KMS-11 (cell line): ENCODE measurements around the gene FAAP100.

Experiments used
- H2AFZ ChIP-seq: fragments of 200-600 bp; sonication (generic); 2 replicates; pipeline ENCODE4 v1.6.1; 2016; ENCODE audit warnings: antibody characterized with exemption, mixed run types, low read depth
- H3K27ac ChIP-seq: fragments of 200-600 bp; sonication (generic); 2 replicates; pipeline ENCODE4 v1.6.1; 2016; ENCODE audit warnings: mild to moderate bottlenecking, mixed run types
- H3K27me3 ChIP-seq: fragments of 200-600 bp; sonication (generic); 2 replicates; pipeline ENCODE4 v1.6.1; 2017; ENCODE audit warnings: mild to moderate bottlenecking, low read depth, mixed run types, moderate library complexity; ENCODE audit not compliant: insufficient read depth
- H3K36me3 ChIP-seq: fragments of 200-600 bp; sonication (generic); 2 replicates; pipeline ENCODE4 v1.6.1; 2017; ENCODE audit warnings: mild to moderate bottlenecking, mixed run types; ENCODE audit not compliant: insufficient read depth
- H3K4me1 ChIP-seq: fragments of 200-600 bp; sonication (generic); 2 replicates; pipeline ENCODE4 v1.6.1; 2016; ENCODE audit warnings: mild to moderate bottlenecking, low read depth, mixed run types; ENCODE audit not compliant: poor library complexity, severe bottlenecking
- H3K4me2 ChIP-seq: fragments of 200-600 bp; sonication (generic); 2 replicates; pipeline ENCODE4 v1.7.0; 2016; ENCODE audit warnings: mild to moderate bottlenecking, mixed run types
- H3K4me3 ChIP-seq: fragments of 200-600 bp; sonication (generic); IDR thresholded peaks from 2 replicates; pipeline ENCODE4 v1.6.1; 2017; ENCODE audit warnings: low read depth, low read length, mixed read lengths; ENCODE audit not compliant: insufficient read depth
- H3K79me2 ChIP-seq: fragments of 200-600 bp; sonication (generic); 2 replicates; pipeline ENCODE4 v1.6.1; 2016; ENCODE audit warnings: low read depth, mixed run types; ENCODE audit not compliant: insufficient read depth
- H3K9ac ChIP-seq: fragments of 200-600 bp; sonication (generic); 2 replicates; pipeline ENCODE4 v1.6.1; 2016; ENCODE audit warnings: mild to moderate bottlenecking, mixed run types
- H4K20me1 ChIP-seq: fragments of 200-600 bp; sonication (generic); 2 replicates; pipeline ENCODE4 v1.6.1; 2016; ENCODE audit warnings: mild to moderate bottlenecking, mixed run types; ENCODE audit not compliant: insufficient read depth
- TF ChIP-seq, protein P1 (sequence below): fragments of 200-600 bp; sonication (generic); conservative IDR thresholded peaks from 2 replicates; pipeline ENCODE4 v1.6.1; 2017; ENCODE audit warnings: low read depth, mild to moderate bottlenecking, antibody characterized with exemption, low read length, moderate library complexity, mixed read lengths

FAAP100 gene

DNA sequence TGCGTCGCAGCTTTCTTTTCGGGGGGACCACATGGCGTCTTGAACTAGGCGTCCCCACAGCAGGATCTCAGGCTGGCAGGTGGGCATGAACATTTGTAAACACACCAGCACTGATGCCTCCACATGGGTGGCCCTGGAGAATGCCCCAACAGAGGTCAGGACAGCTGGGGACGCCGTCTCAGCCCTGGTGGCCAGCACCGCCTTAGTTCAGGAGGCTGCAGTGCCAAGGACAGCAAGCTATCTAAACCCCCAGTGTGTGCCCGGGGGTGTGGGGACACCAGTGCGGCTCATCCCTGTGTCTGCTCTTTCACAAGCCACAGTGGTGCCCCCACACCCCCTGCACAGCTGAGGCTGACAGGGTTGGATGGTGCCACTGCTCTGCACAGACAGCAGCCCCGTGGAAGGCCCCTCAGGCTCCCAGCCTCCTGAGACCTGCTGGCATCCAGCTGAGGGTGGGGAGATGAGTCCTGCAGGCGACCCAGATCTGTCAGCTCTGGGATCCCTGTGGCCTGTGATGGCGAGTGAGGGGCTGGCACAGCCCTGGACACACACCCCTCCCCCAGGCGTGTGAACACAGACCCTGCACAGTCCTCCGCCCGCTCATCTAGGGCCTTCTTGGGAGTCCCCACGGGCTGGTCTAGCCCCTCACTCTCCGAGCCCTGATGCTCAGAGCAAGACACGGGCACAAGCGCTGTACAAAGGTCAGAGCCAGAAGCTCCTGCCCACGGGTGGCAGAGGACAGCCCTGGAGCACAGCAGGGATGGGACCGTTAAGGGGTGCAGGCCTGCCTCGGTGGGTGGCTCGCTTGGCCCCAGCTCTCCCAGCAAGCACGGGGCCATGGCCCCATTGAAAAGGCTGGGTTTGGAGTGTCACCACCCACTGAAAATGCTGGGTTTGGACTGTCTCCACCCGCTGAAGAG lies 13.2 kb downstream of the FAAP100 start:
- TF ChIP-seq, protein P1, sequence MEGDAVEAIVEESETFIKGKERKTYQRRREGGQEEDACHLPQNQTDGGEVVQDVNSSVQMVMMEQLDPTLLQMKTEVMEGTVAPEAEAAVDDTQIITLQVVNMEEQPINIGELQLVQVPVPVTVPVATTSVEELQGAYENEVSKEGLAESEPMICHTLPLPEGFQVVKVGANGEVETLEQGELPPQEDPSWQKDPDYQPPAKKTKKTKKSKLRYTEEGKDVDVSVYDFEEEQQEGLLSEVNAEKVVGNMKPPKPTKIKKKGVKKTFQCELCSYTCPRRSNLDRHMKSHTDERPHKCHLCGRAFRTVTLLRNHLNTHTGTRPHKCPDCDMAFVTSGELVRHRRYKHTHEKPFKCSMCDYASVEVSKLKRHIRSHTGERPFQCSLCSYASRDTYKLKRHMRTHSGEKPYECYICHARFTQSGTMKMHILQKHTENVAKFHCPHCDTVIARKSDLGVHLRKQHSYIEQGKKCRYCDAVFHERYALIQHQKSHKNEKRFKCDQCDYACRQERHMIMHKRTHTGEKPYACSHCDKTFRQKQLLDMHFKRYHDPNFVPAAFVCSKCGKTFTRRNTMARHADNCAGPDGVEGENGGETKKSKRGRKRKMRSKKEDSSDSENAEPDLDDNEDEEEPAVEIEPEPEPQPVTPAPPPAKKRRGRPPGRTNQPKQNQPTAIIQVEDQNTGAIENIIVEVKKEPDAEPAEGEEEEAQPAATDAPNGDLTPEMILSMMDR = no peak
- H3K27ac ChIP-seq = no peak overlapping the region
- H3K79me2 ChIP-seq = no peaks in the 10 kb centered on the region
- H2AFZ ChIP-seq = no peak overlapping the region
- H3K4me2 ChIP-seq = no peak overlapping the region
- no peaks in the 10 kb centered on the region for H3K27me3 ChIP-seq
- no peak overlapping the region for H3K9ac ChIP-seq
- no peaks in the 10 kb centered on the region for H4K20me1 ChIP-seq
- no peak overlapping the region for H3K4me3 ChIP-seq
- no peaks in the 10 kb centered on the region for H3K4me1 ChIP-seq
- no peaks in the 10 kb centered on the region for H3K36me3 ChIP-seq

DNA sequence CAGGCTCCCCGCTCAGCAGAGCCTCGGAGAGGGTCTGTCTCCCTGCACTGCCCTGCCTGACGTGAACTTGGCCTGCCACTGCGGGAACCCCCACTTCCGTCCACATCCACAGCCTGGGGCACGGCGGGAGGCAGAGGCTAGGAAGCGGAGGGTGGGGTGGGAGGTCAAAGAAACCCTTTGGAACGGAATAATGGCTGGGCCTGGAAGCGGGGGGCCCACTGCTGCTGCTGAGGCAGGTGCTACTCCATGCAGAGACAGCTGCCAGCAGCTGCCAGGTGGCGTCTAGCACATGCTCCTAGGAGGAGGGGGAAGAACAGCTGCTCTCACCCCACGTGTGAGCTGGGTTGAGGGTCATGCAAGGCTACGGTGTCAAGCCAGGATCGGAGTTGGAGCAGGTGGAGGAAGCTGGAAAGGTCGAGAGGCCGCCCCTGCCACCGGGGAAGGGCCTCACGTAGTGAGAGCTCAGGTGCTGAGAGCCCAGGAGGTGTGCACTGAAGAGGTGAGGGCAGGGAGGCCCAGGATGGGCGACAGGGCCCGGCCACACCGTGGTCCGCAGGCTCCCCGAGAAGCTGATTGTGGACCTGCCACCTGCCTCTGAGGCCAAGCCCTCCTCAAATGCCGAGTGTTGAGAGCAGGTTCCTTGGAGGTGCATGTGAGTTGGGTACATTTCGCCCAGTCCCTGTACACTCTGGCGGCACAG lies 14.1 kb downstream of the FAAP100 start:
- Histone ChIP-seq H3K4me1 (no peaks in the 10 kb centered on the region), H3K27me3 (no peaks in the 10 kb centered on the region; the same call in 1 of the 2 replicates), H3K79me2 (no peaks in the 10 kb centered on the region), H3K9ac (no peak overlapping the region), H3K36me3 (no peaks in the 10 kb centered on the region), H3K4me2 (no peak overlapping the region), H3K27ac (no peak overlapping the region), H3K4me3 (no peak overlapping the region), H4K20me1 (no peaks in the 10 kb centered on the region), H2AFZ (no peak overlapping the region)
- TF ChIP-seq, protein P1 = no peak

DNA sequence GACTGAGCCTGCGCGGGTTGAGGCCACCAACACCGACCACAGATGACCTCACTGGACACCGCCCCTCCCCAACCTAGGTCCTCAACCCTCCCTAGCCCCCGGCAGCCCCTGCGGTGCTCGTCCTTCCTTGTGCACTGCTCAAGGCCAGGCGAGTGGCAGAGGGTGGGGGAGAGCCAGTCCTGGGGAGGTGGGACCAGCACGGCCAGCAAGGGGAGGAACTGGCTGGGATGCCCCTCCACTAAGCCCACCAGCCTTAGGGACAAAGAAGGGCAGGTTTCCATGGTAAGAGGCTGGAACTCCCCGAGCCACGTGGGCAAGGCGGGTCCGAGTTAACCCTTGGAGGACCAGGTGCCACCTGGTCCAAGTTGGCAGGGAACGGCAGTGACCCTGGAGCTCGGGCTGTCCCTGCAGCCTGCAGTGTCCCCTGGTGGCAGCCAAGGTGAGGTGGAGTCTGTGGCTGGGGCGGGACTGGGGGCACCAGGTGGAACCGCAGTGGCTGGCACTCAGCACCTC lies 14.8 kb downstream of the FAAP100 start:
- TF ChIP-seq, protein P1 = peak; percentile 31; the same call in 1 of the 2 replicates
- H3K4me3 ChIP-seq = no peak overlapping the region

DNA sequence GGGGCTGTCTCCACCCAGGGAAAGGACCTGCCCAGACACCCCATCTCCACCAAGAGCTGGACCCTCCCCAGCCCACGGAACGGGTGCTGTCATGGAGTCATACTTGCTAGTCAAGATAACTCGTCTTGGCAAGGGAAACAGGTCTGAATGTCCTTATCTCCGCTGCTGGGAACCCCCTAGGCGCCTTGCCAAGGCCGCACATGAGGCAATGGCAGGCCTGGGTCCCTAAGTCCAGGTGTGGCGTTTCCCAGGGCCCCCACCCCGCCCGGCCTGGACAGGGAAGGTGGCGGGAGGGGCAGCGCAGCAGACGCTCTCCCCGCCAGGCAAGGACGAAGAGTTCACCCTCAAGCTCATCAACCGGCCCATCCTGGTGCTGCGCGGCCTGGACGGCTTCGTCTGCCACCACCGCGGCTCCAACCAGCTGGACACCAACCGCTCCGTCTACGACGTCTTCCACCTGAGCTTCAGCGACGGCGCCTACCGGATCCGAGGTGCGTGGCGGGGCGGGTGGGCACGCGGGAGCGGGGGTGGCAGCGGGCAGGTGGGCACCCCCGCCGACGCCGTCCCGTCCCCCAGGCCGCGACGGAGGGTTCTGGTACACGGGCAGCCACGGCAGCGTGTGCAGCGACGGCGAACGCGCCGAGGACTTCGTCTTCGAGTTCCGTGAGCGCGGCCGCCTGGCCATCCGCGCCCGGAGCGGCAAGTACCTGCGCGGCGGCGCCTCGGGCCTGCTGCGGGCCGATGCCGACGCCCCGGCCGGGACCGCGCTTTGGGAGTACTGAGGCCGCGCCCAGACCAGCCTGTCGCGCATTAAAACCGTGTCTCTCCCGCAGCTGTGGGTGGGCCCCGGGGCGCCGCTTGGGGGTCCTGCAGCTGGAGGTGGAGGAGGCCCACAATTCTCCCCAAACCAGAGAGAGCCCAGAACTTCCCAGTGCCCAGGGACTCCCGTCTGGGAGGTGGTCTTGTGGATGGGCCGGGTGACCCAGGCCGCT lies 15.6 kb downstream of the FAAP100 start:
- H3K79me2 ChIP-seq = no peaks in the 10 kb centered on the region
- TF ChIP-seq, protein P1 = no peak
- no peaks in the 10 kb centered on the region; the same call in 1 of the 2 replicates for H3K27me3 ChIP-seq
- no peak overlapping the region for H2AFZ ChIP-seq
- no peak overlapping the region for H3K4me2 ChIP-seq
- H3K4me1 ChIP-seq = no peaks in the 10 kb centered on the region
- H4K20me1 ChIP-seq = no peaks in the 10 kb centered on the region
- H3K9ac ChIP-seq = no peak overlapping the region
- H3K4me3 ChIP-seq = no peak overlapping the region
- H3K36me3 ChIP-seq = no peaks in the 10 kb centered on the region
- H3K27ac ChIP-seq = no peak overlapping the region

More for the DNA sequence above, 14.8 kb downstream of the FAAP100 start:
- Histone ChIP-seq H3K36me3 (no peaks in the 10 kb centered on the region), H3K79me2 (no peaks in the 10 kb centered on the region), H3K4me1 (no peaks in the 10 kb centered on the region), H3K9ac (no peak overlapping the region), H4K20me1 (no peaks in the 10 kb centered on the region), H3K4me2 (no peak overlapping the region), H3K27me3 (no peaks in the 10 kb centered on the region; the same call in 1 of the 2 replicates), H2AFZ (no peak overlapping the region), H3K27ac (no peak overlapping the region)
